Heart left ventricle (tissue), 13 donors: Measurements from ENCODE around the gene HOXB6.

Experiments used
- POLR2A ChIP-seq, 2 donors: fragments of 450-650 bp; IDR thresholded peaks; one replicate each; pipeline ENCODE4 v1.6.1; 2017; ENCODE audit warnings: antibody characterized with exemption in 2 of 2, mild to moderate bottlenecking in 2 of 2, moderate library complexity in 2 of 2
- TF ChIP-seq, protein P1 (sequence below), 12 donors: fragments of 200-600 bp; sonication (generic) in 4 of 12; IDR thresholded peaks; one replicate each; pipeline versions ENCODE4 v1.5.0 to v1.8.0; 2018 to 2022; ENCODE audit warnings: antibody characterized with exemption in 12 of 12, mild to moderate bottlenecking in 5 of 12
- donor health status: ischemic (EF 13 %, LVEDD 7.1; RV severe dilation, severe dysfunction).
- donor health status: DM: no; HTN: yes; CAD: no.
- donor health status: DM: no; HTN: no; CAD: no.
- donor health status: ischemic (EF 25% LVEDD 6.9; RV normal size, moderate dysfunction).
- donor health status: ischemic (EF 25% LVEDD 5.7; RV mildly dilated, moderate dysfunction).
- donor health status: ischemic (EF 35%, LVEDD 5.7; RV mildly dilated, moderate dysfunction).
- donor health status: nonischemic (EF 11% LVEDD 7.7; RV severe dilation, severe dysfunction).
- donor health status: DM: yes; HTN: yes; CAD: no.
- donor health status: PGD.
- donor health status: ischemic (EF 29% LVEDD 5.4; RV normal size, mild dysfunction).
- donor health status: nonischemic (EF 23%, LVEDD 6.1; RV moderate dilation, normal function).

DNA sequence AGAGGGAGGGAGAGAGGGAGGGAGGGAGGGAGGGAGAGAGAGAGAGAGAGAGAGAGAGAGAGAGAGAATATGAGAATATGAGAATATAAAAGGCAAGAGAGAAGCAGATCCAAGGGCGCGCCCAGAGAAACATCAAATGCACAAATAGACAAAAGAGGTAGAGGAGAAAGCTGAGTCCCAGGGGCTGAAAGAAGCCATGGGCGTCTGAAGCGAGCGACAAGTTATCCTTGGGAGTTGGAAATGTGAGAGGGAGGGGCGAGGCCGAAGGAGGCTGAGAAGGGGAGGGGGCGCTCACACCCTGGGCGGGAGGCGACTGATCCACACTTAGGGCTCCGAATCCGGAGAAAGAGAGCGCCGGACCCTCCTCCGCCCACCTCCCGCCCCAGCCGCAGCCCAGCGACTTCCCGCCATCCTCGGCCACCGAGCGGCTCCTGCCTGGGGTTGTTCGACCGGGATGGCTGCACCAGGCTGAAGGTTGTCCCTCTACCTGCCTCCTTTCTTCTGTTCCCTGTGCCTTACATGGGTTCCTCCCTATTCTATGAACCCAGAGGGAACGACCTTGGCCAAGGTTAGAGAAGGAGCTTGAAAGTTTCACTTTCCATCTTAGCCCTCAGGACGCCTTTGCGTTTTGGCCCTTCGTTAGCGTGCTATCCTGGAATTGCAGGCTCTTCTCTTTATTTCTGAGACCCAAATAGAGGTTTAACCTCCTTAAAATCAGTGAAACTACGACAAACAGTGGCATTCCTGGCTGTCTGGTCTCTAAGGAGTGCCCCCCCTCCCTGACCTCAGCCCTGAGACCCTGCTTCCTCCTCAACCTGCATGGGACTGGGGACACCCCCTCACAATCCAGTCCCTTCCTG lies 42.5 kb upstream of the HOXB6 start:
- TF ChIP-seq POLR2A (IDR thresholded peaks at IDR 0.05), result no peak
- TF ChIP-seq, protein P1, sequence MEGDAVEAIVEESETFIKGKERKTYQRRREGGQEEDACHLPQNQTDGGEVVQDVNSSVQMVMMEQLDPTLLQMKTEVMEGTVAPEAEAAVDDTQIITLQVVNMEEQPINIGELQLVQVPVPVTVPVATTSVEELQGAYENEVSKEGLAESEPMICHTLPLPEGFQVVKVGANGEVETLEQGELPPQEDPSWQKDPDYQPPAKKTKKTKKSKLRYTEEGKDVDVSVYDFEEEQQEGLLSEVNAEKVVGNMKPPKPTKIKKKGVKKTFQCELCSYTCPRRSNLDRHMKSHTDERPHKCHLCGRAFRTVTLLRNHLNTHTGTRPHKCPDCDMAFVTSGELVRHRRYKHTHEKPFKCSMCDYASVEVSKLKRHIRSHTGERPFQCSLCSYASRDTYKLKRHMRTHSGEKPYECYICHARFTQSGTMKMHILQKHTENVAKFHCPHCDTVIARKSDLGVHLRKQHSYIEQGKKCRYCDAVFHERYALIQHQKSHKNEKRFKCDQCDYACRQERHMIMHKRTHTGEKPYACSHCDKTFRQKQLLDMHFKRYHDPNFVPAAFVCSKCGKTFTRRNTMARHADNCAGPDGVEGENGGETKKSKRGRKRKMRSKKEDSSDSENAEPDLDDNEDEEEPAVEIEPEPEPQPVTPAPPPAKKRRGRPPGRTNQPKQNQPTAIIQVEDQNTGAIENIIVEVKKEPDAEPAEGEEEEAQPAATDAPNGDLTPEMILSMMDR (IDR thresholded peaks at IDR 0.05), result no peak
